Activated B cell treated with CpG ODN at 0.5 μM for 24 hours (primary cell): ENCODE measurements around the gene SPG7. TPM values are rescaled to one million over a fixed set of nuclear protein-coding genes. Genes with fewer than 3 reads are reported as not detected.

Source experiments
- ATAC-seq: fragments of 200-7000 bp; cut with Tn5 transposase; one replicate; pipeline ENCODE4 v1.10.0; 2021; ENCODE audit warnings: low read depth, mild to moderate bottlenecking, moderate library complexity
- CTCF ChIA-PET: fragments of 350-600 bp; sonication (Branson Sonifier 250); formaldehyde crosslinking; loops from one replicate; lab custom pipeline; 2021; ENCODE audit warnings: antibody characterized with exemption; lab: Charles Lee
- POLR2A ChIA-PET: fragments of 350-600 bp; sonication (Branson Sonifier 250); formaldehyde crosslinking; loops from one replicate; lab custom pipeline; 2021; ENCODE audit warnings: antibody characterized with exemption; lab: Charles Lee
- DNase-seq: peaks from one replicate; pipeline ENCODE4 v3.0.0; 2022
- H3K27ac Mint-ChIP-seq: one replicate; pipeline ENCODE4 v1.8.0; 2020; ENCODE audit warnings: mixed read lengths
- H3K27me3 Mint-ChIP-seq: one replicate; pipeline ENCODE4 v1.8.0; 2021; ENCODE audit warnings: mixed read lengths
- H3K36me3 Mint-ChIP-seq: one replicate; pipeline ENCODE4 v1.8.0; 2021; ENCODE audit warnings: low read depth, mixed read lengths
- H3K4me1 Mint-ChIP-seq: one replicate; pipeline ENCODE4 v1.8.0; 2021; ENCODE audit warnings: mixed read lengths
- H3K4me3 Mint-ChIP-seq: one replicate; pipeline ENCODE4 v1.8.0; 2020; ENCODE audit warnings: mild to moderate bottlenecking, mixed read lengths
- H3K9me3 Mint-ChIP-seq: one replicate; pipeline ENCODE4 v1.8.0; 2020; ENCODE audit warnings: mixed read lengths
- CTCF ChIP-seq: fragments of 200-600 bp; IDR thresholded peaks from one replicate; pipeline ENCODE4 v1.8.0; 2022; ENCODE audit warnings: antibody characterized with exemption, mild to moderate bottlenecking
- intact Hi-C: fragments of 100-400 bp; cut with micrococcal nuclease; formaldehyde crosslinking; loops from one replicate; pipeline ENCODE4 v1.15.1; 2024
- total RNA-seq: library from RNA; stranded (reverse); gene quantifications from 2 replicates; pipeline ENCODE4 v1.2.3, GENCODE V29; 2022

SPG7 gene
- total RNA-seq, 1 donor from 2014 or later = 102 TPM

GRCh38 chr16:89574681-89575246 is 66.6 kb downstream of the SPG7 start:
- DNase-seq = peak; percentile 49
- Mint-ChIP-seq H3K9me3 (no peaks in the 10 kb centered on the region), H3K4me3 (peak overlapping the region; percentile 74), H3K27me3 (peaks cover 10% of the 10 kb centered on the region), H3K36me3 (no peaks in the 10 kb centered on the region), H3K4me1 (peaks cover 22% of the 10 kb centered on the region), H3K27ac (no peak overlapping the region)
- intact Hi-C loops = loop anchor here (2.0 kb wide), 2 partner anchors 66 to 286 kb away; no protein-coding TSS in a partner anchor
- ChIA-PET POLR2A (interaction anchor here (0.7 to 1.1 kb wide), 2 partner anchors 87 to 253 kb away, joined by 3 read pairs; partner anchors contain the start of gene SPIRE2), CTCF (interaction anchor here (1.6 kb wide), 1 partner anchor 9 kb away, joined by 3 read pairs; no protein-coding TSS in a partner anchor)
- ATAC-seq = peak; percentile 57
- TF ChIP-seq CTCF = no peak

- H3K27ac Mint-ChIP-seq = no peak within 1 kb of the TSS
- no peak for TF ChIP-seq CTCF
- H3K9me3 Mint-ChIP-seq = no peaks in the 10 kb centered on the region
- H3K27me3 Mint-ChIP-seq = peaks cover 8% of the 10 kb centered on the region
- ATAC-seq = peak; percentile 41
- peak; percentile 35 for DNase-seq
- H3K36me3 Mint-ChIP-seq = no peaks in the 10 kb centered on the region
- H3K4me3 Mint-ChIP-seq = peak within 1 kb of the TSS; percentile 74
- POLR2A ChIA-PET = interaction anchor here (0.6 to 1.1 kb wide), 5 partner anchors 10 to 692 kb away, joined by 3 to 5 read pairs (median 3); partner anchors contain the start of gene SPIRE2
- CTCF ChIA-PET = interaction anchor here (1.6 kb wide), 1 partner anchor 10 kb away, joined by 3 read pairs; no protein-coding TSS in a partner anchor
- H3K4me1 Mint-ChIP-seq = peaks cover 22% of the 10 kb centered on the region
- intact Hi-C loops = loop anchor here (2.0 kb wide), 2 partner anchors 65 to 285 kb away; no protein-coding TSS in a partner anchor
These were observed 67.3 kb downstream of the SPG7 start, which contains the start of gene CPNE7 for GRCh38 chr16:89575247-89576152. CPNE7 (plus strand) TSS chr16:89575758; CDS start chr16:89575898, 140 bp downstream.

GRCh38 chr16:89576153-89577054 is 68.2 kb downstream of the SPG7 start:
- no peak overlapping the region for H3K27ac Mint-ChIP-seq
- POLR2A ChIA-PET = interaction anchor here (0.9 kb wide), 2 partner anchors 11 to 15 kb away, joined by 3 to 5 read pairs; no protein-coding TSS in a partner anchor
- DNase-seq (no peak), ATAC-seq (no peak)
- no peaks in the 10 kb centered on the region for H3K9me3 Mint-ChIP-seq
- H3K4me3 Mint-ChIP-seq = no peak overlapping the region
- H3K36me3 Mint-ChIP-seq = no peaks in the 10 kb centered on the region
- peaks cover 22% of the 10 kb centered on the region for H3K4me1 Mint-ChIP-seq
- TF ChIP-seq CTCF = no peak
- CTCF ChIA-PET = interaction anchor here (1.6 kb wide), 1 partner anchor 11 kb away, joined by 3 read pairs; no protein-coding TSS in a partner anchor
- intact Hi-C loops = no loop called here
- H3K27me3 Mint-ChIP-seq = peaks cover 8% of the 10 kb centered on the region

- Mint-ChIP-seq H3K27me3 (peaks cover 5% of the 10 kb centered on the region), H3K27ac (no peak overlapping the region), H3K36me3 (no peaks in the 10 kb centered on the region), H3K9me3 (no peaks in the 10 kb centered on the region), H3K4me1 (peaks cover 16% of the 10 kb centered on the region), H3K4me3 (no peak overlapping the region)
- intact Hi-C loops = no loop called here
- POLR2A ChIA-PET = interaction anchor here (0.6 kb wide), 1 partner anchor 17 kb away, joined by 11 read pairs; no protein-coding TSS in a partner anchor
- DNase-seq (no peak), ATAC-seq (no peak)
- CTCF ChIA-PET = no interaction called here
- TF ChIP-seq CTCF = no peak
These were observed 69.0 kb downstream of the SPG7 start for GRCh38 chr16:89577055-89577759.
